ENCODE measurements around the gene BCLAF3. TPM values are rescaled to one million over a fixed set of nuclear protein-coding genes. Genes with fewer than 3 reads are reported as not detected.

BCLAF3 gene
- 13.9 and 16.8 TPM in 2 replicates for polyA plus RNA-seq

DNA sequence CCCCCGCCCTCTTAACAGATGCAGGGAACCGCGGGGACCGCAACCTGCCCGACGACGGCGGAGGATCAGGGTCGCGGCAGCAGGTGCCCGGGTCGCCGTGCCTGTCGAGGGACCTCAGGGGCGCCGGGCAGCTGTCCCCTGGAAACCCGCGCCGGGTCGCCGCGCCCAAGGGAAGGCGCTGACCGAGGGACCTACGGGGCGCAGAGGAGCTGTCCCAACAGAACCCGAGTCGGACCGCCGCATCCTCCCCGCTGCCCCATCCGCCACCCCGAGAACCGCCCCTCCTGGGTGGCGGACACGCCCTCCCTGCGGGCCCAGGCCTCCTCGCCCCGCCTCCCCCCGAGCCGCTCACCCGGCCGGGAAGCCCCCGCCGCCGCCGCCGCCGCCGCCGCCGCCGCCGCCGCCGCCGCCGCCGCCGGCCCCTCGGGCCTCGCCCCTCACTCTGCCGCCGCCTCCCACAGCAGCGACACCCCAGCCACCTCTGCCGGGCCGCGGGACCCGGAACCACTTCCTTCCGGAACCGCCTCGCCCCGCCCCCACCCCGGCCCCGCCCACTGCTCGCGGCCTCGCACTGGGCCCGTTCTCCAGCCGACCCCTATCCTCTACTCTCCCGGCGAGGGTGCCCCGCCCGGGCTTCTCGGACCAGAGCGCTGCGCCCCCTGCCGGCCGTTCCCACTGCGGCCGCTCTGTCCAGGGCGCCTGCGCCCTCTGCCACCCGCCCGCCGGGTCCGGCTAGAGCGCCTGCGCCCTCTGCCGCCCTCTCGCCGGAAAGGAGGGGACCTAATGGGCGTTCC is at the start of gene BCLAF3:
Gene BCLAF3, minus strand, starts transcription at position 506 of the 794 bp plus-strand sequence. CDS start 20,797 bp downstream, outside the sequence.

Other genes starting within 250 kb of the BCLAF3 start
- gene SH3KBP1, start 103.5 kb downstream of the BCLAF3 start, polyA plus RNA-seq = 18.1 and 24.1 TPM in 2 replicates
- 132 and 155 TPM in 2 replicates for gene MAP7D2, start 125.8 kb upstream of the BCLAF3 start, polyA plus RNA-seq
- gene EIF1AX, start 150.8 kb upstream of the BCLAF3 start, polyA plus RNA-seq = 133 and 157 TPM in 2 replicates